ENCODE results near the gene FBXL20.

The FBXL20 gene

DNA sequence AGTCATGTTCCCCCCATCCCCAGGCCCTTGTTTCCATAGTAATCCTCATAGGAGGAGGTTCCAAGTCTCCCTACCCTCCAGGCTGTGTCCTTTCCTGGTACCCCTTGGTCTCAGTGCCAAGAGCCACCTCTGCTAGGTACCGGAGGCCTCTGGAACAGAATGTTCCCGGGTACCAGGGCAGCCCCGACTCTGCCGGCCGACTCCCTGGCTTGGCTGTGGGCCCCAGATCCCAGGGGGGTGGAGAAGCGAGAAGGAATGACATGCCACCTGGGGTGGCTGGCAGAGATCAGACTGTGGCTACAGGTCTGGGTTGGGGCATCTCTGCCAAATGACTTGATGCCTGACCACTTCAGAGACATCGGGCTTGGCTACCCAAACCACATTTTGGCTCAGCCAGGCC, 179.3 kb downstream of the FBXL20 start:
- no peak overlapping the region for H3K27ac ChIP-seq
- H3K27me3 ChIP-seq (ENCODE audit: insufficient read depth, low read depth): peaks cover 60% of the 10 kb centered on the region
- H3K36me3 ChIP-seq (ENCODE audit: insufficient read depth): no peaks in the 10 kb centered on the region
- no peak overlapping the region for H3K9ac ChIP-seq
- no peaks in the 10 kb centered on the region for H3K79me2 ChIP-seq (ENCODE audit: insufficient read depth, low read depth)
- H2AFZ ChIP-seq (ENCODE audit: low read depth): no peak overlapping the region
- H3K4me1 ChIP-seq (ENCODE audit: low read depth, poor library complexity, severe bottlenecking): no peaks in the 10 kb centered on the region
- H3K4me2 ChIP-seq: no peak overlapping the region
- H4K20me1 ChIP-seq (ENCODE audit: insufficient read depth): no peaks in the 10 kb centered on the region
- H3K4me3 ChIP-seq (IDR thresholded peaks at IDR 0.05; ENCODE audit: insufficient read depth, low read depth, low read length): no peak overlapping the region
- TF ChIP-seq, protein P1, sequence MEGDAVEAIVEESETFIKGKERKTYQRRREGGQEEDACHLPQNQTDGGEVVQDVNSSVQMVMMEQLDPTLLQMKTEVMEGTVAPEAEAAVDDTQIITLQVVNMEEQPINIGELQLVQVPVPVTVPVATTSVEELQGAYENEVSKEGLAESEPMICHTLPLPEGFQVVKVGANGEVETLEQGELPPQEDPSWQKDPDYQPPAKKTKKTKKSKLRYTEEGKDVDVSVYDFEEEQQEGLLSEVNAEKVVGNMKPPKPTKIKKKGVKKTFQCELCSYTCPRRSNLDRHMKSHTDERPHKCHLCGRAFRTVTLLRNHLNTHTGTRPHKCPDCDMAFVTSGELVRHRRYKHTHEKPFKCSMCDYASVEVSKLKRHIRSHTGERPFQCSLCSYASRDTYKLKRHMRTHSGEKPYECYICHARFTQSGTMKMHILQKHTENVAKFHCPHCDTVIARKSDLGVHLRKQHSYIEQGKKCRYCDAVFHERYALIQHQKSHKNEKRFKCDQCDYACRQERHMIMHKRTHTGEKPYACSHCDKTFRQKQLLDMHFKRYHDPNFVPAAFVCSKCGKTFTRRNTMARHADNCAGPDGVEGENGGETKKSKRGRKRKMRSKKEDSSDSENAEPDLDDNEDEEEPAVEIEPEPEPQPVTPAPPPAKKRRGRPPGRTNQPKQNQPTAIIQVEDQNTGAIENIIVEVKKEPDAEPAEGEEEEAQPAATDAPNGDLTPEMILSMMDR (conservative IDR thresholded peaks at IDR 0.05; ENCODE audit: low read depth, low read length): no peak

GRCh38 chr17:39221572-39221971, 179.9 kb downstream of the FBXL20 start:
- H3K9ac ChIP-seq: no peak overlapping the region
- TF ChIP-seq, protein P1 (conservative IDR thresholded peaks at IDR 0.05; ENCODE audit: low read depth, low read length): no peak

GRCh38 chr17:39219647-39220154, 181.7 kb downstream of the FBXL20 start:
- no peaks in the 10 kb centered on the region for H3K36me3 ChIP-seq (ENCODE audit: insufficient read depth)
- H3K9ac ChIP-seq: no peak overlapping the region
- no peaks in the 10 kb centered on the region for H3K4me1 ChIP-seq (ENCODE audit: low read depth, poor library complexity, severe bottlenecking)
- H3K27me3 ChIP-seq (ENCODE audit: insufficient read depth, low read depth): peaks cover 50% of the 10 kb centered on the region
- H3K4me3 ChIP-seq (IDR thresholded peaks at IDR 0.05; ENCODE audit: insufficient read depth, low read depth, low read length): no peak overlapping the region
- H2AFZ ChIP-seq (ENCODE audit: low read depth): no peak overlapping the region
- no peaks in the 10 kb centered on the region for H3K79me2 ChIP-seq (ENCODE audit: insufficient read depth, low read depth)
- H3K27ac ChIP-seq: no peak overlapping the region
- TF ChIP-seq, protein P1 (conservative IDR thresholded peaks at IDR 0.05; ENCODE audit: low read depth, low read length): no peak
- no peak overlapping the region for H3K4me2 ChIP-seq
- H4K20me1 ChIP-seq (ENCODE audit: insufficient read depth): no peaks in the 10 kb centered on the region

More at GRCh38 chr17:39221572-39221971, 179.9 kb downstream of the FBXL20 start:
- no peaks in the 10 kb centered on the region for H3K36me3 ChIP-seq (ENCODE audit: insufficient read depth)
- H3K79me2 ChIP-seq (ENCODE audit: insufficient read depth, low read depth): no peaks in the 10 kb centered on the region
- no peak overlapping the region for H3K4me3 ChIP-seq (IDR thresholded peaks at IDR 0.05; ENCODE audit: insufficient read depth, low read depth, low read length)
- H3K27me3 ChIP-seq (ENCODE audit: insufficient read depth, low read depth): peaks cover 60% of the 10 kb centered on the region
- no peaks in the 10 kb centered on the region for H4K20me1 ChIP-seq (ENCODE audit: insufficient read depth)
- no peak overlapping the region for H3K4me2 ChIP-seq
- no peak overlapping the region for H2AFZ ChIP-seq (ENCODE audit: low read depth)
- H3K4me1 ChIP-seq (ENCODE audit: low read depth, poor library complexity, severe bottlenecking): no peaks in the 10 kb centered on the region
- H3K27ac ChIP-seq: no peak overlapping the region

- peaks cover 42% of the 10 kb centered on the region for H3K27me3 ChIP-seq (ENCODE audit: insufficient read depth, low read depth)
- no peak overlapping the region for H3K9ac ChIP-seq
- TF ChIP-seq, protein P1 (conservative IDR thresholded peaks at IDR 0.05; ENCODE audit: low read depth, low read length): no peak
- no peak overlapping the region for H3K4me3 ChIP-seq (IDR thresholded peaks at IDR 0.05; ENCODE audit: insufficient read depth, low read depth, low read length)
- no peak overlapping the region for H2AFZ ChIP-seq (ENCODE audit: low read depth)
- no peaks in the 10 kb centered on the region for H3K4me1 ChIP-seq (ENCODE audit: low read depth, poor library complexity, severe bottlenecking)
- no peaks in the 10 kb centered on the region for H4K20me1 ChIP-seq (ENCODE audit: insufficient read depth)
- H3K36me3 ChIP-seq (ENCODE audit: insufficient read depth): no peaks in the 10 kb centered on the region
- H3K4me2 ChIP-seq: no peak overlapping the region
- no peak overlapping the region for H3K27ac ChIP-seq
- no peaks in the 10 kb centered on the region for H3K79me2 ChIP-seq (ENCODE audit: insufficient read depth, low read depth)
Measured at GRCh38 chr17:39218906-39219305, 182.5 kb downstream of the FBXL20 start.
